NT2/D1 (cell line): Measurements from ENCODE around the gene KLHL21.

Experiments used
- DNase-seq: peaks from one replicate; pipeline ENCODE4 v3.0.0-alpha.2; 2011; ENCODE audit warnings: low read depth, low spot score
- H3K27me3 ChIP-seq: 2 replicates; pipeline ENCODE4 v1.6.0; 2011; ENCODE audit warnings: mild to moderate bottlenecking; ENCODE audit not compliant: insufficient read length, insufficient read depth
- H3K36me3 ChIP-seq: 2 replicates; pipeline ENCODE4 v1.6.1; 2011; ENCODE audit warnings: mild to moderate bottlenecking, low read length, mixed read lengths; ENCODE audit not compliant: insufficient read depth, insufficient read length
- H3K4me1 ChIP-seq: 2 replicates; pipeline ENCODE4 v1.5.1; 2011; ENCODE audit not compliant: insufficient read depth, insufficient read length
- H3K4me3 ChIP-seq: 2 replicates; pipeline ENCODE4 v1.5.1; 2011; ENCODE audit warnings: low read depth; ENCODE audit not compliant: insufficient read length
- H3K9ac ChIP-seq: 2 replicates; pipeline ENCODE4 v1.6.0; 2011; ENCODE audit warnings: low read depth; ENCODE audit not compliant: insufficient read length
- H3K9me3 ChIP-seq: 2 replicates; pipeline ENCODE4 v1.5.1; 2011; ENCODE audit warnings: mild to moderate bottlenecking, low read length; ENCODE audit not compliant: insufficient read depth
- SUZ12 ChIP-seq: IDR thresholded peaks from 2 replicates; pipeline ENCODE4 v1.6.1; 2011; ENCODE audit not compliant: insufficient read length, insufficient read depth; ENCODE audit errors: extremely low read depth
- YY1 ChIP-seq: IDR thresholded peaks from 2 replicates; pipeline ENCODE4 v1.6.1; 2011; ENCODE audit not compliant: insufficient read length, insufficient read depth
- ZNF274 ChIP-seq: IDR thresholded peaks from 2 replicates; pipeline ENCODE4 v1.6.1; 2011; ENCODE audit warnings: mild to moderate bottlenecking, low read depth, low read length

Gene KLHL21

GRCh38 chr1:6631058-6631457 lies 28.4 kb upstream of the KLHL21 start:
- Histone ChIP-seq H3K4me1 (no peaks in the 10 kb centered on the region), H3K36me3 (peaks cover 74% of the 10 kb centered on the region), H3K9me3 (no peaks in the 10 kb centered on the region), H3K9ac (no peak overlapping the region), H3K4me3 (no peak overlapping the region), H3K27me3 (no peaks in the 10 kb centered on the region)
- no peak for TF ChIP-seq YY1
- TF ChIP-seq SUZ12: no peak
- TF ChIP-seq ZNF274: no peak
- no peak for DNase-seq

DNA sequence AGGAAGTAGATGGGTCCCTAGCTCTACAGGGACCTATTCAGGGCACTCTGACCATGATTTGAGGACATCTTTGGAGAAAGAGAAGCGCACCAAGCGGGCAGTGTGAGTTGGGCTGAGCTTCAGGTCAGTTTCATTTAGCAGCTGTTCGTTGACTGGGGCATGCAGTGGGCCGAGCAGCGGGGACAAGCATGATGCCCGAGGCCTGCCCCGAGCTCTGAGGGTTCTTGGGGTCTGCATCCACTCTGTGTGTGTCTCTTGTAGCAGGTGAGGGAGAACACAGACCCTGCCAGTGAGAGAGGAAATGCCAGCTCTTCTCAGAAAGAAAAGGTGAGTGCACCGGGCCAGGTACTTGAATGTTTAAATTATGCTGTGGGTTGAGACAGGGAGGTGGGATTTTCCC lies 27.4 kb upstream of the KLHL21 start:
- TF ChIP-seq SUZ12 (no peak), YY1 (no peak), ZNF274 (no peak)
- Histone ChIP-seq H3K4me3 (no peak overlapping the region), H3K9me3 (no peaks in the 10 kb centered on the region), H3K4me1 (no peaks in the 10 kb centered on the region), H3K36me3 (peaks cover 64% of the 10 kb centered on the region), H3K9ac (no peak overlapping the region), H3K27me3 (no peaks in the 10 kb centered on the region)
- no peak for DNase-seq

DNA sequence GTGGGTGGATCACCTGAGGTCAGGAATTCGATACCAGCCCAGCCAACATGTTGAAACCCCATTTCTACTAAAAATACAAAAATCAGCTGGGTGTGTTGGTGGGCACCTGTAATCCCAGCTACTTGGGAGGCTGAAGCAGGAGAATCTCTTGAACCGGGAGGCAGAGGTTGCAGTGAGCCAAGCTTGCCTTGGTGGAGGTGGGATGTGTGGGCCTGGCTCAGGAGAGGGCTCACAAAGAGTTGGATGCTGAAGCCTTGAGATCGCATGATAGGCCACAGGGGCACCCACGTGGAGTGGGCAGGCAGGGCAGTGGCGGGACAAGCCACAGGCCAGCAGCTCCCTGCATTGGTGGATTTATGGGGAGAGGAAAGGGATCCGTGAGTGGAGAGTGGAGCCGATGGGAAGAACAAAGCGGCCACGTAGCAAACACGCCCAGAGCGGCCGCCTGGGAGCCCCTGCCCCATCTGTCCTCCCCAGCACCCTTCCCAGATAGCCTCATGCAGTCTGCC lies 26.4 kb upstream of the KLHL21 start:
- TF ChIP-seq SUZ12 (no peak), YY1 (no peak), ZNF274 (no peak)
- no peaks in the 10 kb centered on the region for H3K9me3 ChIP-seq
- H3K4me1 ChIP-seq: no peaks in the 10 kb centered on the region
- H3K36me3 ChIP-seq: peaks cover 55% of the 10 kb centered on the region
- no peak for DNase-seq
- H3K4me3 ChIP-seq: no peak overlapping the region
- H3K27me3 ChIP-seq: no peaks in the 10 kb centered on the region
- no peak overlapping the region for H3K9ac ChIP-seq

- Histone ChIP-seq H3K4me1 (no peaks in the 10 kb centered on the region), H3K27me3 (no peaks in the 10 kb centered on the region), H3K36me3 (peaks cover 53% of the 10 kb centered on the region), H3K9ac (no peak overlapping the region), H3K9me3 (no peaks in the 10 kb centered on the region), H3K4me3 (no peak overlapping the region)
- DNase-seq: no peak
- TF ChIP-seq ZNF274 (no peak), SUZ12 (no peak), YY1 (no peak)
These were observed 25.3 kb upstream of the KLHL21 start for GRCh38 chr1:6627841-6628545.

- Histone ChIP-seq H3K4me3 (no peak overlapping the region), H3K36me3 (peaks cover 54% of the 10 kb centered on the region), H3K9ac (no peak overlapping the region), H3K27me3 (no peaks in the 10 kb centered on the region), H3K4me1 (no peaks in the 10 kb centered on the region), H3K9me3 (no peaks in the 10 kb centered on the region)
- no peak for TF ChIP-seq SUZ12
- no peak for TF ChIP-seq ZNF274
- TF ChIP-seq YY1: no peak
- DNase-seq: no peak
These were observed 24.4 kb upstream of the KLHL21 start for GRCh38 chr1:6627031-6627430.

GRCh38 chr1:6625584-6626149 lies 23.0 kb upstream of the KLHL21 start:
- Histone ChIP-seq H3K4me1 (no peaks in the 10 kb centered on the region), H3K36me3 (peaks cover 63% of the 10 kb centered on the region), H3K27me3 (no peaks in the 10 kb centered on the region), H3K4me3 (peak overlapping the region; percentile 64), H3K9me3 (no peaks in the 10 kb centered on the region), H3K9ac (peak overlapping the region; percentile 77)
- no peak for DNase-seq
- TF ChIP-seq ZNF274 (no peak), YY1 (no peak), SUZ12 (no peak)

GRCh38 chr1:6624710-6625583 lies 22.3 kb upstream of the KLHL21 start, which contains the start of gene THAP3:
Gene THAP3 (plus strand): TSS chr1:6624868. CDS start chr1:6625219, 351 bp downstream.
- Histone ChIP-seq H3K4me3 (peak within 1 kb of the TSS; percentile 64), H3K4me1 (no peaks in the 10 kb centered on the region), H3K9me3 (no peaks in the 10 kb centered on the region), H3K36me3 (peaks cover 66% of the 10 kb centered on the region), H3K9ac (peak within 1 kb of the TSS; percentile 77), H3K27me3 (no peaks in the 10 kb centered on the region)
- DNase-seq: peak; percentile 59
- peak; percentile 73 for TF ChIP-seq YY1
- TF ChIP-seq ZNF274: no peak
